ENCODE measurements around the gene SLC25A53. TPM values are rescaled to one million over a fixed set of nuclear protein-coding genes. Genes with fewer than 3 reads are reported as not detected.

The SLC25A53 gene
- total RNA-seq, 4 donors from 2014 or later: 2.2 to 26.1 (median 13.2) TPM

GRCh38 chrX:104151037-104151436 lies 5.8 kb downstream of the SLC25A53 start:
- no peak overlapping the region for H3K4me3 ChIP-seq
- no peak for DNase-seq (ENCODE audit: low spot score in 2 of 2)
- WGBS, 2 donors: 16 to 36% methylated on average over 1 of the region's 1 CpG
- TF ChIP-seq EP300 (IDR thresholded peaks at IDR 0.05): no peak
- no peak for TF ChIP-seq CTCF (IDR thresholded peaks at IDR 0.05)
- no peak for TF ChIP-seq POLR2A (IDR thresholded peaks at IDR 0.05)
- peaks cover 0 to 20% (median 0%) of the 10 kb centered on the region in 4 donors for H3K4me1 ChIP-seq
- H3K27ac ChIP-seq: no peak overlapping the region
- H3K9me3 ChIP-seq: no peaks in the 10 kb centered on the region
- no peaks in the 10 kb centered on the region for H3K36me3 ChIP-seq
- no peaks in the 10 kb centered on the region for H3K27me3 ChIP-seq

- TF ChIP-seq CTCF (IDR thresholded peaks at IDR 0.05) (no peak), EP300 (IDR thresholded peaks at IDR 0.05) (no peak), POLR2A (IDR thresholded peaks at IDR 0.05) (no peak)
- WGBS, 2 donors: 84% methylated on average over 8 of the region's 8 CpGs
- DNase-seq (ENCODE audit: low spot score in 2 of 2): no peak
- Histone ChIP-seq H3K4me3 (no peak overlapping the region), H3K4me1 (no peaks in the 10 kb centered on the region), H3K27ac (no peak overlapping the region), H3K9me3 (no peaks in the 10 kb centered on the region), H3K36me3 (no peaks in the 10 kb centered on the region), H3K27me3 (no peaks in the 10 kb centered on the region)
These were observed 15.6 kb downstream of the SLC25A53 start for GRCh38 chrX:104141087-104141760.

- DNase-seq (ENCODE audit: low spot score in 2 of 2): no peak
- Histone ChIP-seq H3K4me1 (no peaks in the 10 kb centered on the region), H3K27ac (no peak overlapping the region), H3K4me3 (no peak overlapping the region), H3K36me3 (no peaks in the 10 kb centered on the region), H3K27me3 (peaks cover 0 to 17% of the 10 kb centered on the region in 2 donors), H3K9me3 (no peaks in the 10 kb centered on the region)
- TF ChIP-seq POLR2A (IDR thresholded peaks at IDR 0.05) (no peak), EP300 (IDR thresholded peaks at IDR 0.05) (no peak), CTCF (IDR thresholded peaks at IDR 0.05) (no peak)
- 58 to 83% methylated on average over 3 of the region's 3 CpGs for WGBS, 2 donors
These were observed 19.3 kb downstream of the SLC25A53 start for GRCh38 chrX:104137496-104137895.

GRCh38 chrX:104136241-104137019 lies 20.4 kb downstream of the SLC25A53 start:
- Histone ChIP-seq H3K4me1 (no peaks in the 10 kb centered on the region), H3K9me3 (no peaks in the 10 kb centered on the region), H3K4me3 (peak overlapping the region in 3 of 4 donors; percentile 12 to 43 (median 37)), H3K27ac (peak overlapping the region in 2 of 4 donors; percentile 63 to 66), H3K27me3 (peaks cover 0 to 17% of the 10 kb centered on the region in 2 donors), H3K36me3 (no peaks in the 10 kb centered on the region)
- peak in 1 of 2 donors; percentile 68 for DNase-seq (ENCODE audit: low spot score in 2 of 2)
- TF ChIP-seq POLR2A (IDR thresholded peaks at IDR 0.05) (no peak), CTCF (IDR thresholded peaks at IDR 0.05) (peak; percentile 56 to 75 (median 71))
- 18 to 29% methylated on average over 10 of the region's 10 CpGs for WGBS, 2 donors

GRCh38 chrX:104135677-104136076 lies 21.1 kb downstream of the SLC25A53 start:
- no peak overlapping the region for H3K27ac ChIP-seq

More at GRCh38 chrX:104135677-104136076, 21.1 kb downstream of the SLC25A53 start:
- DNase-seq (ENCODE audit: low spot score in 2 of 2): no peak
- peaks cover 0 to 3% (median 0%) of the 10 kb centered on the region in 3 donors for H3K36me3 ChIP-seq
- H3K4me1 ChIP-seq: no peaks in the 10 kb centered on the region
- peaks cover 0 to 17% of the 10 kb centered on the region in 2 donors for H3K27me3 ChIP-seq
- no peak for TF ChIP-seq POLR2A (IDR thresholded peaks at IDR 0.05)
- TF ChIP-seq CTCF (IDR thresholded peaks at IDR 0.05): no peak
- TF ChIP-seq EP300 (IDR thresholded peaks at IDR 0.05): no peak
- peak overlapping the region in 1 of 4 donors; percentile 12 for H3K4me3 ChIP-seq
- H3K9me3 ChIP-seq: no peaks in the 10 kb centered on the region
- WGBS, 2 donors: 79 to 100% methylated on average over 1 of the region's 1 CpG
